HG02884 (cell line): ENCODE data around the gene MARVELD3.
"Not testable (repeated sequence)": the region's sequence is repeated elsewhere in the genome, so short reads cannot be mapped to it uniquely, and the experiment has no call there.

Experiments used
- ATAC-seq: cut with Tn5 transposase; IDR thresholded peaks from one replicate; pipeline ENCODE4 v1.9.1; 2021; ENCODE audit warnings: mild to moderate bottlenecking, moderate library complexity; ENCODE audit not compliant: unreplicated experiment

The MARVELD3 gene, protein sequence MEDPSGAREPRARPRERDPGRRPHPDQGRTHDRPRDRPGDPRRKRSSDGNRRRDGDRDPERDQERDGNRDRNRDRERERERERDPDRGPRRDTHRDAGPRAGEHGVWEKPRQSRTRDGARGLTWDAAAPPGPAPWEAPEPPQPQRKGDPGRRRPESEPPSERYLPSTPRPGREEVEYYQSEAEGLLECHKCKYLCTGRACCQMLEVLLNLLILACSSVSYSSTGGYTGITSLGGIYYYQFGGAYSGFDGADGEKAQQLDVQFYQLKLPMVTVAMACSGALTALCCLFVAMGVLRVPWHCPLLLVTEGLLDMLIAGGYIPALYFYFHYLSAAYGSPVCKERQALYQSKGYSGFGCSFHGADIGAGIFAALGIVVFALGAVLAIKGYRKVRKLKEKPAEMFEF

DNA sequence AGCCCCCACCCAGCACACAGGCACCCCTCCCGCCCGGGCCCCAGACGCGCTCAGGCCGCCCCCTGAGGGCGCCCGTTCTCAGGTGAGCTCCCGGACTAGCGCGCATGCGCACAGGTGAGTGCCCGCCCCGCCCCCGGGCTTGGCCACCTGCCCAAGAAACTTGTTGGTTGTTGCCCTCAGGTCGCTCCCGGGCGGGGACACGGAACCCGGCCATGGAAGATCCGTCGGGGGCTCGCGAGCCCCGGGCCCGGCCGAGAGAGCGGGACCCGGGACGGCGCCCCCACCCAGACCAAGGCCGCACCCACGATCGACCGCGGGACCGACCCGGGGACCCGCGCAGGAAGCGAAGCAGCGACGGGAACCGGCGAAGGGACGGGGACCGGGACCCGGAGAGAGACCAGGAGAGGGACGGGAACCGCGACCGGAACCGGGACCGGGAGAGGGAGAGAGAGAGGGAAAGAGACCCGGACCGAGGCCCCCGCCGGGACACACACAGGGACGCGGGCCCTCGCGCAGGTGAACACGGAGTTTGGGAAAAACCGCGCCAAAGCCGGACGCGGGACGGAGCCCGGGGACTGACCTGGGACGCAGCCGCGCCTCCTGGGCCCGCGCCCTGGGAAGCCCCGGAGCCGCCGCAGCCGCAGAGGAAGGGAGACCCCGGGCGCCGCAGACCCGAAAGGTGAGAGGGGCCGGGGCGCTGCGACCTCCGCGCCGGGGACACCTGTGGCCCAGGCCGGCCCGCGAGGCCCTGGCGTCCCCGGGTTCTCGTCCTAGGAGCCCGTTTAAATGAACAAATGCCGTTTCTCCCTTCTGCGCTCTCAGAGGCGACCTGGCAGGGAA lies at the start of gene MARVELD3:
Gene MARVELD3 (plus strand): TSS at position 167 of the 840 bp plus-strand sequence. CDS start 46 bp downstream, at position 213.
- ATAC-seq = no peak

DNA sequence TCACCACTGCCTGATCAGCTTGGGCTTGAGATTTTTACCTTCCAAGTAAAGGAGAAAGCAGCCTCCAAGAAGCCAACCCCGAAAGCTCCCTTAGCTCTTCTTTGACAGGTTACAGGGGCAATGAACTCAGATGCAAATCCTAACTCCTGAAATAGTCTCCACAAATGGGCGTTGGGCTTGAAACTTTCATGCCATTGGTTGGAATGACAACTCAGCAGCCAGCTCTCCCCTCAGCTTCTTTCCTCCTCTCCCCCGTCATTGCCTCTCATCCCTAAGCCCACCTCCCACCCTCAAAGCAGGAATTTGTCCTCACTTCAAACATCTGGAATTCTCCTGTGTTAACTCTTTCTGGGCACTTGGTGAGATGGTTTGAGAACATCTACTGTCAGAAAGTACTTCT lies 49.0 kb upstream of the MARVELD3 start, which contains the start of gene TAT:
Gene TAT (minus strand): TSS at position 122 of the 400 bp plus-strand sequence. CDS start 677 bp downstream, outside the sequence.
- no peak for ATAC-seq

DNA sequence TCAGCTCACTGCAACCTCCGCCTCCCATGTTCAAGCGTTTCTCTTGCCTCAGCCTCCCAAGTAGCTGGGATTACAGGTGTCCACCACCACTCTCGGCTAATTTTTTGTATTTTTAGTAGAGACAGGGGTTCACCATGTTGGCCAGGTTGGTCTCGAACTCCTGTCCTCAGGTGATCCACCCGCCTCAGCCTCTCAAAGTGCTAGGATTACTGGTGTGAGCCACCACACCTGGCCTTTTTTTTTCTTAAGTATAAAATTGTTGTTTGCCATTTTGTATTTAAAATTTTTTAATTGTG lies 43.5 kb upstream of the MARVELD3 start:
- ATAC-seq = not testable (repeated sequence)

DNA sequence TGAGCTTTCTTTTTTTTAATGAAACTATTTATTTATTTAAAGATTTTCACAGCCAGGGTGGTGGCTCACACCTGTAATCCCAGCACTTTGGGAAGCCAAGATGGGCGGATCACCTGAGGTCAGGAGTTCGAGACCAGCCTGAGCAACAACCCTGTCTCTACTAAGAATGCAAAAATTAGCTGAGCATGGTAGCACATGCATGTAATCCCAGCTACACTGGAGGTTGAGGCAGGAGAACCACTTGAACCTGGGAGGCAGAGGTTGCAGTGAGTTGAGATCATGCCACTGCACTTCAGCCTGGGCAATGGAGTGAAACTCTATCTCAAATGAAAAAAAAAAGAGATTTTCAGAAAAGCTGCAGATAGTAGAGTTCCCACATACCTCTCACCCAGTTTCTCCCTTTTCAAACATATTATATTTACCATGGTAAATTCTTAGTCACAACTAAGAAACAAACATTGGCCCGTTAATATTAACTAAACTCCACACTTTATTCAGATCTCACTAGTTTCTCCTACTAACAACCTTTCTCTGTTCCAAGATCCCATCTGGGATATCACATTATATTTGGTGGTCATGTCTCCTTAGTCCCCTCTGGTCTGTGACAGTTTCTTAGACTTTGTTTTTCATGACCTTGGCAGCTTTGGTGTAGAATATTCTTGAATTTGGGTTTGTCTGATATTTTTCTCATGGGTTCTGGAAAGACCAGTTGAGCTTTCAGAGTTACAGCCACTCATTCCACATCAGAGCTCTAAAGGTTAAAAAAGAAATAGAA lies 41.3 kb upstream of the MARVELD3 start:
- no peak for ATAC-seq

DNA sequence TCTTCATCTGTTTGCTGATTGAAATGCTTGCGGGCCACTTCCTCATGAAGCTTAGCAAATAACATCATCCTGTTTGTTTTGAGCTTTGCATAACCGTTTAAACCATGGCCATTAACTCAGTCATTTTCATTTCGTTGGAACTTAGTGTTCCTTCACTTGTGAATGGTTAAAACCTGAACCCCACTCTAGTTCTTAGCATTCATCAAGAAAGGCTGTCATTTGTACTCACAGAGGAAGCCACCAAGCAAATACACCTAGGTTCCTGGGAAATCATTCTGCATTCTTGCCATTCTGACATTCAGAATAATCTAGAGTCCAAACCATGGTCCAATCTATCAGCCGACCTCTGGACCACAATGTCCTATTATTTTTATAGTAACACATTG lies 40.7 kb upstream of the MARVELD3 start:
- no peak for ATAC-seq

DNA sequence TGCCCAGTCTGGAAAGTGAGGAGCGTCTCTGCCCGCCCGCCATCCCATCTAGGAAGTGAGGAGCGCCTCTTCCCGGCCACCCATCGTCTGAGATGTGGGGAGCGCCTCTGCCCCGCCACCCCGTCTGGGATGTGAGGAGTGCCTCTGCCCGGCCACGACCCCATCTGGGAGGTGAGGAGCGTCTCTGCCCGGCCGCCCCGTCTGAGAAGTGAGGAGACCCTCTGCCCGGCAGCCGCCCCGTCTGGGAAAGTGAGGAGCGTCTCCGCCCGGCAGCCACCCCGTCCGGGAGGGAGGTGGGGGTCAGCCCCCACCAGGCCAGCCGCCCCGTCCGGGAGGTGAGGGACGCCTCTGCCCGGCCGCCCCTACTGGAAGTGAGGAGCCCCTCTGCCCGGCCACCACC lies 36.6 kb upstream of the MARVELD3 start:
- ATAC-seq = not testable (repeated sequence)

DNA sequence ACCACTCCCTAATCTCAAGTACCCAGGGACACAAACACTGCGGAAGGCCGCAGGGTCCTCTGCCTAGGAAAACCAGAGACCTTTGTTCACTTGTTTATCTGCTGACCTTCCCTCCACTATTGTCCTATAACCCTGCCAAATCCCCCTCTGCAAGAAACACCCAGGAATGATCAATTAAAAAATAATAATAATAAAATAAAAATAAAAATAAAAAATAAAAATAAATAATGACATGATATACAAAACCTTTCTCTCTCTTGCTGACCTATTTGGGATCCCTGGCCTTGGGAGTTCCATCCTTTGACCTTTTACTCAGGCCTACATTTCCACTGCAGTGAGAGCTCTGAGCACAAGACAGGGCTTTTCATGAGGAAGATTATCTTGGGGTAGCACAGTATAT lies 35.9 kb upstream of the MARVELD3 start:
- ATAC-seq = not testable (repeated sequence)

DNA sequence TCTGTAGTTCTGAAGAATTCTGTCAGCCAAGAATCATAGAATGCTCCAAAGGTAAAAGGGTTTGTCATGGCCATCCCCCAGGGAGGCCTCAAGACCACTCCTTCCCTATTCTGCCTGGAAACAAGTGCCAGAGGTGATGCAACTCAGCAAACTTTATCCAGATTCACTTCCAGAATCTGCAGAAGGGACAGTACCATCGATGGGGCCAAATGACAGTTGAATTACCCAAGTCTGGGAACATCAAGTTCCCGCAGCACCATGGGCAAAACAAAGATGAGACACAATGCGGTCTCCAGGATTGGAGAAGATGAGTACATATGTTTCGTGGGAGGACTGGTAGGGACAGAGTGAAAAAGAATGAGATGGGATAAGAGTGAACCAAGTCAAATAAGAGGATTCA lies 35.4 kb upstream of the MARVELD3 start:
- ATAC-seq = no peak

DNA sequence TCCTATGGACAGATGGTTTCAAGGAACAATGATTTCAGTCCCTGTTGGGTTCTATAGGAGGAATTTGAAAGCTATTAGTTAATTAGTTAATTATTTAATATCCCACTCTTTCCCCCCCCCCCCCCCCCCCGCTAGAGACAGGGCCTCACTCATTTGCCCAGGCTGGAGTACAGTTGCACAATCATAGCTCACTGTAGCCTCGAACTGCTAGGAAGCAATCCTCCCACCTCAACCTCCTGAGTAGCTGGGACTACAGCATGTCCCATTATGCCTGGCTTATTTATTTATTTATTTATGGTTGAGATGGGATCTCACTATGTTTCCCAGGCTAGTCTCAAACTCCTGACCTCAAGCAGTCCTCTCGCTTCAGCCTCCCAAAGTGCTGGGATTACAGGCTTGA lies 34.1 kb upstream of the MARVELD3 start:
- ATAC-seq = no peak

DNA sequence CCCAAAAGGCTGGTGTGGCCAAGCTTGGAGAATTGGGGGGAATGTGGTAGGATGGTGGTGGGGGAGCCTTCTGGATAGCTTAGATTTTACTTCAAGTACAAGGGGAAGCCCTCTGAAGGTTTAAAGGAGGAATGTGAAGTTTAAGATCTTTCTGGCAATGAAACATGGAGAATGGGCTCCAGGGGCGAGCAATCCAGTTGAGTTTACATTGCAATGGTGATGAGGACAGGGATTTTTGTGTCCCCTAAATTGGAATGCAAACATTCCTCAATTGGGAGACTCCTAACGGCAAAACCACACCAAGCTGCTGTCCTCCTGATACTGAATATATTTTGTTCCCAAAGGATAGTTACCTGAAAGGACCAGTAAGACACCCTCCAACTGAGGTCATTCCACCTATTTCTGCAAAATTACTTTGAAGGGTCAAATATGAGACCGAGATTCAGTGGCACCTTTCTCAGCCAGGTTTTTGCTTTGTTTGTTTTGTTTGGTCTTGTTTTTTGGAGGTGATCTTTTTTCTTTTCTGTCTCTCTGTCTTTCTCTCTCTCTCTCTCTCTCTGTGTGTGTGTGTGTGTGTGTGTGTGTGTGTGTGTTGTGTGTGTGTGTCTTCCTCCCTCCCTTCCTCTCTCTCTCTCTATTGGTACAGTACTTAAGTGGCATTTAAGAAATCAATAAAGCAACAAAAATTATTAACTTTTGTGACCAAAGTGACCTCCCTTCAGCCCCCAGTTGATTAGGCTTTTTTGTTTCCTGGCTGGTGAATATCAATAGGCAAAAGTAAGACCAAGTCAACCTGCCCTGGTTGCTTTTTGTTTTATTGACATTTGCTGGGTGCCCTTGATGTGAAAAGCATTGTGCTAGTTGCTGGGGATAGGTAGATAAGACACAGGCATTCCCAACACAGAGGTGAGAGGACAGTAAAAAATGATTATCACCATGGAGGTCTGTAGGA lies 32.7 kb upstream of the MARVELD3 start:
- ATAC-seq = no peak

DNA sequence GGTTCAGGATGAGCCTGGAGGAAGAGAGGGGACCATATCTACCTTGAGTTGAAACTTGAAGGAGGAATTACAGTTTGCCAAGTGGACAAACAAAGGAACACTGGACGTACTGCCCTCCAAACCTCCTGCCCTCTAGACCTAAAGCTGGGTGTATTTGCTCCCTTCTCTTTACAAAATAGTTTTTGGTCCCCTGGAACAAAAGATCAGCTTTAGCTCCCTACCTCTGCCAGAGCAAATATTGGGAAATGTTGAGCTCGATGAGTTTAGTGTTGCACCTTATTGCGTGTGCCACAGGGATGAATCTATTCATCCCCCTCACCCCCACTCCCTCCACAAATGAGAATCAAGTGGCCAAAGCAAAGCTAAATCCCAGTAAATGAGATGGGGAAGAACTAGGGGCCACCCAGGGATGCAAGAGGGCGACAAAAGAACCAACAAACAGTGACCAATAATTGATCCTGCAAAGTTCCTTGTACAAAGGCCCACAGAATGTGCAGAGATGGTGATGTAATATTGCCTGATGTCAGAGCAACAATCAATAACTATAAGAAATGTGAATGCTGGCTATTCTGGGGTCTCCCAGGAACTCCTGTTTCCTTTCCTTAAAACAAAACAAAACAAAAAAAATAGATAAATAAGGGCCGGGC lies 31.9 kb upstream of the MARVELD3 start:
- no peak for ATAC-seq

DNA sequence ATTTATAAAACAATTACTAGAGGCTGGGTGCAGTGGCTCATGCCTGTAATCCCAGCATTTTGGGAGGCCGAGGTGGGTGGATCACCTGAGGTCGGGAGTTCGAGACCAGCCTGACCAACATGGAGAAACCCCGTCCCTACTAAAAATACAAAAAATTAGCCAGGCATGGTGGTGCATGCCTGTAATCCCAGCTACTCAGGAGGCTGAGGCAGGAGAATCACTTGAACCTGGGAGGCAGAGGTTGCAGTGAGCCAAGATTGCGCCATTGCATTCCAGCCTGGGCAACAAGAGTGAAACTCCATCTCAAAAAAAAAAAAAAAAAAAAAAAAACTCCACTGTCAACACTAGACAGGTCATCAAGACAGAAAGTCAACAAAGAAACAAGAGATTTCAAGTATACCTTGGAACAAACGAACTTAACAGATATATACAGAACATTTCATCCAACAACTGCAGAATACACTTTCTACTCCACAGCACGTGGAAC lies 30.6 kb upstream of the MARVELD3 start:
- not testable (repeated sequence) for ATAC-seq

DNA sequence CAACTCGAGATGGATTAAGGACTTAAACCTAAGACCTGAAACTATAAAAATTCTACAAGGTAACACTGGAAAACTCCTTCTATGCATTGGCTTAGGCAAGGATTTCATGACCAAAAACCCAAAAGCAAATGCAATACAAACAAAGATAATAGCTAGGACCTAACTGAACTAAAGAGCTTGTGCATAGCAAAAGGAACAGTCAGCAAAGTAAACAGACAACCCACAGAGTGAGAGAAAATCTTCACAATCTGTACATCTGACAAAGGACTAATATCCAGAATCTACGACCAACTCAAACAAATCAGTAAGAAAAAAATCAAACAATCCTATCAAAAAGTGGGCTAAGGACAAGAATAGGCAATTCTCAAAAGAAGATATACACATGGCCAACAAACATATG lies 27.6 kb upstream of the MARVELD3 start:
- not testable (repeated sequence) for ATAC-seq

DNA sequence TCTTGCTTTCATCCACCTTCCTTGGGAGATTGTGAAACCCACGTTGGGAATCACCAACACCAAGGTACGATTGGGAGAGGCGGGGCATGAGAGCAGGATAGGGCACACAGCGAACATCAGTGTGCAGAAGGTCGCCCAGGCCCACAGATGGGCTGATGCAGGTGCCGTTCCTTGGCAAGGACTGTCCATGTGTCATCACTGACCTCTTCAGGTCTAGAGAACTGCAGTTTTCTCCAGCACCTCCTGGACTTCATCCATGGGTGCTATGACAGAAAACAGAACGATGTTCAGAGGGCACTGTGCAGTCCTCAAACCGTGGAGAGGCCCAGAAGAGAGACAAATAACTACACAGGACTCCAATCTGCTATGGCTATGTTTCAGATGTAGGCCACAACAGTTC lies 25.2 kb upstream of the MARVELD3 start:
- ATAC-seq = no peak

DNA sequence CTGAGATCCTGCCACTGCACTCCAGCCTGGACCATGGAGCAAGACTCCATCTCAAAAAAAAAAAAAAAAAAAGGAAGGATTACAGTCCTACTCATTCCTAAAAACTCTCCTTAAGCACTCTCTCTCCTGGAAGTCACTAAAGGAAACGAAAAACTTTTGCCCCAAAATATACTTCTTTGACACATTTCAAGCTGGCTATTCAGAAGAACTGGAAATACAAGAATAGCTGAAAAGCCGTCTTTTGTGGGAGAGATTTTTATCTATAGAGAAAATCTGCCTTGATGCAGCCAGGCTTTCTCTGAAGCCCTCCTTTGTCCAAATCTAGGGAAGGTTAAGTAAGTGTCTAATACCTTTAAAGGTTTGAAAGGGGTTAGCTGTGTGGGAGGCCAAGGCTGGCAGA lies 16.9 kb upstream of the MARVELD3 start:
- ATAC-seq = no peak

DNA sequence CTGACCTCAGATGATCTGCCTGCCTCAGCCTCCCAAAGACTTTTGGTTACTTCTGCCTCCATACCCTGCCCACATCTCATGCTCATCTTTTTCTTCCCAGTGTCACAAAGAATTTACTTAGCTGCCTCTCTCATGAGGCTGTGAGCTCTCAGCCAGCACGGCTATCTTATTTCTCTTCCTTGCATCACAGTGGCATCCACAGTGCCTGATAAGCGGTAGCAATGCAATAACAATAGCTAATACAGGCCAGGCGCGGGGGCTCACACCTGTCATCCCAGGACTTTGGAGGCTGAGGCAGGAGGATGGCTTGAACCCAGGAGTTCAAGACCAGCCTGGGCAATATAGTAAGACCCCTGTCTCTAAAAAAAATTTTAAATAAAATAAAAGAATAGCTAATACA lies 15.5 kb upstream of the MARVELD3 start:
- no peak for ATAC-seq

DNA sequence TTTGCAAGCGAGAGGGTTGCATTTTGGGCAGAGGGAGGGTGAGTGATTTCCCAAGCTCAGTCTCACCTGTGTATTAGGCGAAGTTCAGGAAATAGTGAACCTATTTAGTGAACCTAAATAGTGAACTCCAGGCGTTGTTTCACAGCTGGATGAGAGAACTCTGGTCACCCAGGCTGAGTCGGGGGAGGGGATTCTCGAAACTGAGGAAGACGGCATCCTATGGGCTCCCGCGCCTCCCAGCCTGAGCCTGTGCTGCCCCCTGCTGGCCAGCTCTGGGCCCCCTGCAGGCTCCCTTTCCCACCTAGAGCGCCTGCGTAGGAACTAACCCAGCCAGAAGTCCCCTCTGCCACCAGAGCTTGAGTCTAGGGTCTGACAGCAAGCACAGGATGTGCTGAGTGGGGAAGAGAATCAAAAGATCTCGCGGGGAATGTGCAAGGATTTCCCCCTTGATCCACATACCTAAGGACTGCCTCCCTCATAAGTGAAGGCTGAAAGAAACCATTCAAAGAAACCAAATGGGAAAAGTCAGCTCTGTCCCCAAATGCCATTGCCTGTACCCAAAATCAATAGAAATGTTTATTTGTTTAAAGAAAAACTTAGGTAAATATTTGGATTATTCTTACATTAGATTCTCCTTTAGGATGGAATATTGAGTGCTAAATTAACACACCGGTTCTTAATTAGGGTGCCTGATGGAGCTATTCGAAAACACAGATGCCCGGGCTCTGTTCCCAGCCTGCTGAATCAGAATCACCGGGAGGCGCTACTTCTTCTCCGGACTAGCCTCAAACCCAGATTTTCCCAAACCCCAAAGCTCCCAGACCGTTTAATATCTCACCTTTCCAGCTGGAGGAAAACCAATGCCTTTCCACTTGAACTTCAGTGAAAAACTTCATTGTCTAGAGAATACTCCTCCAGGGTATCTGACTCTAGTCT lies 14.8 kb upstream of the MARVELD3 start:
- ATAC-seq = no peak

DNA sequence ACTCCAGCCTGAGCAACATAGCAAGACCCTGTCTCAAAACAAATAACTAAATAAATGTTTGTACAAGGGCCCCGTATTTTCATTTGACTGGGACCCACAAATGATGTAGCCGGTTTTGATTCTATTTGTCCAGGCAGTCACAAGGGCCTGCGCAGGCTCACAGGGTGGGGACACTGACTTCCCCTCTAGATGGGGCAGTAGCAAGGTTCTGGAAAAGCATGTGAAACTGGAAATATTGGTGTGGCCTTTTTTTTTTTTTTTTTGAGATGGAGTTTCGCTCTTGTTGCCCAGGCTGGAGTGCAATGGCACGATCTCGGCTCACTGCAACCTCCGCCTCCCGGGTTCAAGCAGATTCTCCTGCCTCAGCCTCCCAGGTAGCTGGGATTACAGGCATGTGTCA lies 11.0 kb upstream of the MARVELD3 start:
- not testable (repeated sequence) for ATAC-seq
